GM11168 (cell line): ENCODE data around the gene P2RY4.
"Not testable (repeated sequence)": the region's sequence is repeated elsewhere in the genome, so short reads cannot be mapped to it uniquely, and the experiment has no call there.

ENCODE experiments used
- in situ Hi-C: fragments of 300-500 bp; cut with MboI; formaldehyde crosslinking; loops from one replicate; pipeline ENCODE4 v1.12.0; 2022; ENCODE audit warnings: low sequenced_read_pairs; ENCODE audit not compliant: unreplicated experiment

P2RY4 gene

GRCh38 chrX:70260104-70260503 is at the start of gene P2RY4:
TSS of gene P2RY4 (minus strand) at chrX:70260204. CDS start at chrX:70259624, 580 bp downstream.
- in situ Hi-C loops = no loop called here

- in situ Hi-C loops = no loop called here
Measured at GRCh38 chrX:70301716-70302115, 41.7 kb upstream of the P2RY4 start.

- in situ Hi-C loops = no loop called here
Measured at GRCh38 chrX:70293621-70294020, 33.6 kb upstream of the P2RY4 start.

GRCh38 chrX:70292788-70293187 is 32.8 kb upstream of the P2RY4 start:
- in situ Hi-C loops = no loop called here

- in situ Hi-C loops = no loop called here
Measured at GRCh38 chrX:70289793-70290770, 30.1 kb upstream of the P2RY4 start, which contains the start of the genes KIF4A and PDZD11. TSS of gene KIF4A (plus strand) at chrX:70290104. CDS start at chrX:70290459, 355 bp downstream. TSS of gene PDZD11 (minus strand) at chrX:70289927. CDS start at chrX:70289341, 586 bp downstream.

GRCh38 chrX:70289168-70289792 is 29.3 kb upstream of the P2RY4 start:
- in situ Hi-C loops = no loop called here

GRCh38 chrX:70281951-70282350 is 21.9 kb upstream of the P2RY4 start, which contains the start of gene RAB41:
TSS of gene RAB41 (plus strand) at chrX:70282172. CDS start at chrX:70282218, 46 bp downstream.
- in situ Hi-C loops = no loop called here

GRCh38 chrX:70280573-70280972 is 20.6 kb upstream of the P2RY4 start:
- in situ Hi-C loops = no loop called here

GRCh38 chrX:70279081-70279480 is 19.1 kb upstream of the P2RY4 start:
- in situ Hi-C loops = no loop called here

GRCh38 chrX:70274029-70274428 is 14.0 kb upstream of the P2RY4 start:
- in situ Hi-C loops = not testable (repeated sequence)

GRCh38 chrX:70268034-70268433 is 8.0 kb upstream of the P2RY4 start, which contains the start of gene ARR3:
TSS of gene ARR3 (plus strand) at chrX:70268334. CDS start at chrX:70269386, 1,052 bp downstream.
- in situ Hi-C loops = no loop called here

- in situ Hi-C loops = no loop called here
Measured at GRCh38 chrX:70264784-70265183, 4.8 kb upstream of the P2RY4 start.

- in situ Hi-C loops = no loop called here
Measured at GRCh38 chrX:70262952-70263567, 3.1 kb upstream of the P2RY4 start.

GRCh38 chrX:70257423-70258288 is 2.3 kb downstream of the P2RY4 start:
- in situ Hi-C loops = no loop called here

GRCh38 chrX:70255452-70255851 is 4.6 kb downstream of the P2RY4 start:
- in situ Hi-C loops = no loop called here

GRCh38 chrX:70254909-70255308 is 5.1 kb downstream of the P2RY4 start:
- in situ Hi-C loops = no loop called here

- in situ Hi-C loops = no loop called here
Measured at GRCh38 chrX:70254063-70254400, 6.0 kb downstream of the P2RY4 start.

- in situ Hi-C loops = no loop called here
Measured at GRCh38 chrX:70253377-70254062, 6.5 kb downstream of the P2RY4 start.

GRCh38 chrX:70252491-70252890 is 7.5 kb downstream of the P2RY4 start:
- in situ Hi-C loops = no loop called here
